Measurements from ENCODE around the gene BABAM1.

Gene BABAM1

GRCh38 chr19:17304386-17305215 is 37.4 kb downstream of the BABAM1 start:
- no peak for DNase-seq

- DNase-seq: no peak
These were observed 37.9 kb downstream of the BABAM1 start for GRCh38 chr19:17305216-17305516.

GRCh38 chr19:17305517-17306284 is 38.5 kb downstream of the BABAM1 start, which contains the start of gene MRPL34:
Gene MRPL34 (plus strand): TSS chr19:17305872. CDS start chr19:17305893, 21 bp downstream.
- DNase-seq: peak; percentile 97

- DNase-seq: no peak
These were observed 39.1 kb downstream of the BABAM1 start for GRCh38 chr19:17306285-17306714.

- DNase-seq: no peak
These were observed 40.7 kb downstream of the BABAM1 start for GRCh38 chr19:17307876-17308377.

GRCh38 chr19:17309198-17309964 is 42.1 kb downstream of the BABAM1 start, which contains the start of gene DDA1:
Gene DDA1 (plus strand): TSS chr19:17309563. CDS start chr19:17309655, 92 bp downstream.
- peak; percentile 99 for DNase-seq

GRCh38 chr19:17309965-17310461 is 42.8 kb downstream of the BABAM1 start:
- DNase-seq: peak; percentile 45

- no peak for DNase-seq
These were observed 44.4 kb downstream of the BABAM1 start for GRCh38 chr19:17311455-17312188.

GRCh38 chr19:17312189-17313113 is 45.2 kb downstream of the BABAM1 start:
- no peak for DNase-seq

- no peak for DNase-seq
These were observed 46.9 kb downstream of the BABAM1 start for GRCh38 chr19:17314007-17314593.

- no peak for DNase-seq
These were observed 51.7 kb downstream of the BABAM1 start for GRCh38 chr19:17318966-17319365.

GRCh38 chr19:17319473-17320238 is 52.4 kb downstream of the BABAM1 start:
- no peak for DNase-seq

GRCh38 chr19:17320435-17320834 is 53.2 kb downstream of the BABAM1 start:
- no peak for DNase-seq

GRCh38 chr19:17321655-17322489 is 54.6 kb downstream of the BABAM1 start:
- DNase-seq: no peak

GRCh38 chr19:17322854-17323253 is 55.6 kb downstream of the BABAM1 start:
- no peak for DNase-seq

- no peak for DNase-seq
These were observed 56.2 kb downstream of the BABAM1 start for GRCh38 chr19:17323300-17323963.

- DNase-seq: no peak
These were observed 56.7 kb downstream of the BABAM1 start for GRCh38 chr19:17323964-17324332.

Data from activated CD4-positive, alpha-beta T cell treated with anti-CD3 and anti-CD28 coated beads for 48 hours (primary cell).